T47D (cell line): ENCODE measurements around the gene CNPY4.

Experiments used
- DNase-seq, 2 experiments: peaks; one replicate each; pipeline versions ENCODE4 v3.0.0 to v3.0.0-alpha.2; 2011 to 2012; ENCODE audit warnings: low read depth in 1 of 2, low spot score in 1 of 2
- JUND ChIP-seq: IDR thresholded peaks from 2 replicates; pipeline ENCODE4 v1.6.1; 2012; ENCODE audit warnings: low read depth
- in situ Hi-C: cut with HindIII; loops from 2 replicates; pipeline ENCODE4 v1.10.0; 2016; ENCODE audit warnings: low sequenced_read_pairs, low pct_unique_long_range_greater_than_20kb

Gene CNPY4

DNA sequence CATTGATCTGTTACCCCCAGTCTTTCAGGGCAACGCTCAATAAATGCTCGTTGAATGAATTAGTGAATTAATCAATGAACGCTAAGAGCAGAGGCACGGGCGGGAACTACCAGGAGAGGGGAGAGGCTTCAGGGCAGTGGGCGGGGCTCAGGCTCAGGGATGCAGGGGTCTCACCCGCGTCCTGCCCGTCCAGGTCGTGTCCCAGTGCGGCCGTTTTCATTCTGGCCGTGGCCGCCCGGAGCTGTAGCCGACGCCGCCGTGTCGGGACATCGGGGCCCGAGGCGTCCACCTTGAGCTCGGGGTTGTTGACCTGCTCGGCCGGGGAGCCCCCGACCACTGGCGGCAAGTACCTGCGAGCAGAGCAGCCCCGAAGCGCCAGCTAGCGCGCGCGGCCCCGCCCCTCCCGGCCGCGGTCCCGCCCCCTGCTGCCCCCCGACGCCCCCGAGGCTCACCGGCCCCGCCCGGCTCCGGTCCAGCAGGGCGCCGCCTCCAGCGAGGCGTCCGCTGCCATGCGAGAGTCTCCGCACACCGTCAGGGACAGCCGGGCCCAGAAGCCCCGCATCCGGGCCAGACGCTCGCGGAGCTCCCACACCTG, 51.8 kb downstream of the CNPY4 start:
- no peak for TF ChIP-seq JUND
- in situ Hi-C loops = no loop called here
- no peak for DNase-seq

GRCh38 chr7:100171840-100172239, 52.4 kb downstream of the CNPY4 start:
- in situ Hi-C loops = no loop called here
- TF ChIP-seq JUND = no peak
- DNase-seq = no peak

- in situ Hi-C loops = no loop called here
- no peak for TF ChIP-seq JUND
- no peak for DNase-seq
Observed at GRCh38 chr7:100173806-100174495, 54.5 kb downstream of the CNPY4 start.

GRCh38 chr7:100174582-100174981, 55.1 kb downstream of the CNPY4 start:
- TF ChIP-seq JUND = no peak
- no peak for DNase-seq
- in situ Hi-C loops = no loop called here
